NCI-H1048 (cell line): ENCODE results near the gene TNFRSF9.
"Not testable (repeated sequence)": the region's sequence is repeated elsewhere in the genome, so short reads cannot be mapped to it uniquely, and the experiment has no call there.

Experiments
- DNase-seq: peaks from one replicate; lab custom pipeline; 2025; lab: John Stamatoyannopoulos, UW

TNFRSF9 gene

GRCh38 chr1:7961216-7962013, 20.8 kb upstream of the TNFRSF9 start, which contains the start of gene PARK7:
PARK7 (plus strand) TSS chr1:7961711; CDS start chr1:7962786, 1,075 bp downstream.
- DNase-seq: peak; percentile 96

- no peak for DNase-seq
These were observed 20.2 kb upstream of the TNFRSF9 start for GRCh38 chr1:7960867-7961215.

- no peak for DNase-seq
These were observed 19.5 kb upstream of the TNFRSF9 start for GRCh38 chr1:7960165-7960564.

- DNase-seq: no peak
These were observed 15.8 kb upstream of the TNFRSF9 start for GRCh38 chr1:7956218-7957032.

GRCh38 chr1:7954683-7955082, 14.0 kb upstream of the TNFRSF9 start:
- no peak for DNase-seq

- no peak for DNase-seq
These were observed 13.4 kb upstream of the TNFRSF9 start for GRCh38 chr1:7953850-7954609.

GRCh38 chr1:7952791-7953190, 12.2 kb upstream of the TNFRSF9 start:
- not testable (repeated sequence) for DNase-seq

- DNase-seq: no peak
These were observed 8.3 kb upstream of the TNFRSF9 start for GRCh38 chr1:7948960-7949359.

GRCh38 chr1:7943251-7943650, 2.6 kb upstream of the TNFRSF9 start:
- no peak for DNase-seq

- DNase-seq: no peak
These were observed 1.7 kb upstream of the TNFRSF9 start for GRCh38 chr1:7942214-7942921.

- DNase-seq: no peak
These were observed 776 bp upstream of the TNFRSF9 start for GRCh38 chr1:7941437-7941793.

GRCh38 chr1:7940034-7940433, 605 bp downstream of the TNFRSF9 start:
- DNase-seq: no peak

- no peak for DNase-seq
These were observed 2.6 kb downstream of the TNFRSF9 start for GRCh38 chr1:7938070-7938469.

GRCh38 chr1:7932524-7933138, 8.0 kb downstream of the TNFRSF9 start:
- no peak for DNase-seq

GRCh38 chr1:7931446-7931812, 9.2 kb downstream of the TNFRSF9 start:
- no peak for DNase-seq

- no peak for DNase-seq
These were observed 9.8 kb downstream of the TNFRSF9 start for GRCh38 chr1:7930645-7931445.

GRCh38 chr1:7929637-7930036, 11.0 kb downstream of the TNFRSF9 start:
- DNase-seq: no peak

GRCh38 chr1:7928247-7928646, 12.4 kb downstream of the TNFRSF9 start:
- no peak for DNase-seq

GRCh38 chr1:7927061-7927460, 13.6 kb downstream of the TNFRSF9 start:
- not testable (repeated sequence) for DNase-seq

- DNase-seq: no peak
These were observed 18.3 kb downstream of the TNFRSF9 start for GRCh38 chr1:7922301-7922700.

GRCh38 chr1:7921796-7922195, 18.8 kb downstream of the TNFRSF9 start:
- no peak for DNase-seq
